Muscle layer of duodenum (tissue), 2 donors: ENCODE measurements around the gene PROCA1.
"Not testable (repeated sequence)": the region's sequence is repeated elsewhere in the genome, so short reads cannot be mapped to it uniquely, and the experiment has no call there.

Experiments
- H3K27ac ChIP-seq: one replicate; pipeline ENCODE4 v1.7.0; 2013; ENCODE audit warnings: mild to moderate bottlenecking, low read length
- H3K27me3 ChIP-seq: one replicate; pipeline ENCODE4 v1.7.0; 2013; ENCODE audit warnings: low read depth, mild to moderate bottlenecking, control low read depth, low read length
- H3K36me3 ChIP-seq, 2 donors: one replicate each; pipeline ENCODE4 v1.7.0; 2013; ENCODE audit warnings: low read length in 2 of 2, control low read depth in 1 of 2, mild to moderate bottlenecking in 1 of 2; ENCODE audit not compliant: insufficient read depth in 2 of 2, control insufficient read depth in 1 of 2
- H3K4me1 ChIP-seq, 2 donors: one replicate each; pipeline ENCODE4 v1.7.0; 2013; ENCODE audit warnings: low read length in 2 of 2, mild to moderate bottlenecking in 2 of 2, control low read depth in 1 of 2, moderate library complexity in 1 of 2; ENCODE audit not compliant: insufficient read depth in 2 of 2, control insufficient read depth in 1 of 2
- H3K4me3 ChIP-seq, 2 donors: one replicate each; pipeline ENCODE4 v1.7.0; 2013; ENCODE audit warnings: low read length in 2 of 2, low read depth in 1 of 2, mild to moderate bottlenecking in 1 of 2
- H3K9me3 ChIP-seq, 2 donors: one replicate each; pipeline ENCODE4 v1.7.0; 2013; ENCODE audit warnings: low read length in 2 of 2, control low read depth in 1 of 2, mild to moderate bottlenecking in 1 of 2; ENCODE audit not compliant: control insufficient read depth in 1 of 2
- donor health status: healthy.

The PROCA1 gene

GRCh38 chr17:28741358-28742349 lies 30.0 kb upstream of the PROCA1 start:
- Histone ChIP-seq H3K36me3 (no peaks in the 10 kb centered on the region), H3K4me3 (no peak overlapping the region), H3K27ac (no peak overlapping the region), H3K27me3 (no peaks in the 10 kb centered on the region), H3K9me3 (no peaks in the 10 kb centered on the region), H3K4me1 (peaks cover 7 to 27% of the 10 kb centered on the region in 2 donors)

- H3K36me3 ChIP-seq: no peaks in the 10 kb centered on the region
- H3K4me1 ChIP-seq: peaks cover under 1 to 18% of the 10 kb centered on the region in 2 donors
- H3K9me3 ChIP-seq: no peaks in the 10 kb centered on the region
- H3K27me3 ChIP-seq: no peaks in the 10 kb centered on the region
- H3K27ac ChIP-seq: no peak overlapping the region
- H3K4me3 ChIP-seq: no peak overlapping the region
These were observed 29.0 kb upstream of the PROCA1 start for GRCh38 chr17:28740406-28741357.

GRCh38 chr17:28738680-28739384 lies 27.1 kb upstream of the PROCA1 start:
- no peak overlapping the region for H3K27ac ChIP-seq
- no peaks in the 10 kb centered on the region for H3K36me3 ChIP-seq
- H3K9me3 ChIP-seq: no peaks in the 10 kb centered on the region
- H3K4me3 ChIP-seq: no peak overlapping the region
- H3K4me1 ChIP-seq: peaks cover 0 to 6% of the 10 kb centered on the region in 2 donors
- no peaks in the 10 kb centered on the region for H3K27me3 ChIP-seq

- no peaks in the 10 kb centered on the region for H3K27me3 ChIP-seq
- peaks cover 0 to 1% of the 10 kb centered on the region in 2 donors for H3K4me1 ChIP-seq
- H3K36me3 ChIP-seq: no peaks in the 10 kb centered on the region
- H3K4me3 ChIP-seq: no peak overlapping the region
- H3K9me3 ChIP-seq: no peaks in the 10 kb centered on the region
- H3K27ac ChIP-seq: no peak overlapping the region
These were observed 26.3 kb upstream of the PROCA1 start for GRCh38 chr17:28737770-28738679.

GRCh38 chr17:28737316-28737715 lies 25.6 kb upstream of the PROCA1 start:
- no peaks in the 10 kb centered on the region for H3K36me3 ChIP-seq
- H3K4me1 ChIP-seq: no peaks in the 10 kb centered on the region
- H3K27ac ChIP-seq: no peak overlapping the region
- no peaks in the 10 kb centered on the region for H3K9me3 ChIP-seq
- no peak overlapping the region for H3K4me3 ChIP-seq
- no peaks in the 10 kb centered on the region for H3K27me3 ChIP-seq

GRCh38 chr17:28735913-28736769 lies 24.5 kb upstream of the PROCA1 start:
- not testable (repeated sequence) for H3K27me3 ChIP-seq, H3K4me1 ChIP-seq, H3K4me3 ChIP-seq, H3K36me3 ChIP-seq, H3K27ac ChIP-seq, H3K9me3 ChIP-seq

- H3K4me1 ChIP-seq: no peaks in the 10 kb centered on the region
- no peaks in the 10 kb centered on the region for H3K36me3 ChIP-seq
- H3K9me3 ChIP-seq: no peaks in the 10 kb centered on the region
- no peak overlapping the region for H3K4me3 ChIP-seq
- no peaks in the 10 kb centered on the region for H3K27me3 ChIP-seq
- H3K27ac ChIP-seq: no peak overlapping the region
These were observed 23.6 kb upstream of the PROCA1 start for GRCh38 chr17:28735242-28735722.

- H3K36me3 ChIP-seq: no peaks in the 10 kb centered on the region
- H3K27me3 ChIP-seq: no peaks in the 10 kb centered on the region
- no peaks in the 10 kb centered on the region for H3K4me1 ChIP-seq
- no peak overlapping the region for H3K4me3 ChIP-seq
- no peaks in the 10 kb centered on the region for H3K9me3 ChIP-seq
- no peak overlapping the region for H3K27ac ChIP-seq
These were observed 23.1 kb upstream of the PROCA1 start for GRCh38 chr17:28734712-28735241.

GRCh38 chr17:28733346-28733745 lies 21.7 kb upstream of the PROCA1 start:
- no peak overlapping the region for H3K27ac ChIP-seq
- no peaks in the 10 kb centered on the region for H3K4me1 ChIP-seq

More at GRCh38 chr17:28733346-28733745, 21.7 kb upstream of the PROCA1 start:
- no peaks in the 10 kb centered on the region for H3K9me3 ChIP-seq
- H3K27me3 ChIP-seq: no peaks in the 10 kb centered on the region
- no peak overlapping the region for H3K4me3 ChIP-seq
- H3K36me3 ChIP-seq: peaks cover 0 to 4% of the 10 kb centered on the region in 2 donors
